Measurements from ENCODE around the gene CISD2. TPM values are rescaled to one million over a fixed set of nuclear protein-coding genes. Genes with fewer than 3 reads are reported as not detected.
A peak's percentile ranks its signal among the peaks of the same experiment; 100 is the strongest.

CISD2 gene
- total and polyA plus RNA-seq, 2 of the 4 experiments (the other 2 are of a cell fraction), result 7.0 to 14.4 TPM

- H3K9me1 ChIP-seq (ENCODE audit: insufficient read depth, low read length), result peaks cover 6% of the 10 kb centered on the region; the same call in 1 of the 2 replicates
- intact Hi-C loops (cut with micrococcal nuclease), result no loop called here
- no peak overlapping the region for H3K27ac ChIP-seq (ENCODE audit: insufficient read depth, low read length)
- ATAC-seq (ENCODE audit: low read depth) (no peak), DNase-seq (peak; percentile 30)
- H2AK9ac ChIP-seq (replicated peaks; ENCODE audit: low read depth, low read length, poor library complexity), result no peak overlapping the region
- no peaks in the 10 kb centered on the region for H3K27me3 ChIP-seq (ENCODE audit: control insufficient read depth, insufficient read depth, low read length)
- no TSS peak for BruUV-seq (replicated peaks)
- H4K91ac ChIP-seq (ENCODE audit: insufficient read depth, low read depth, low read length), result no peak overlapping the region
- no peak overlapping the region for H2AFZ ChIP-seq (replicated peaks; ENCODE audit: low read length, poor library complexity)
- H3K4me1 ChIP-seq (ENCODE audit: control insufficient read depth, insufficient read depth, low read length), result peaks cover 2% of the 10 kb centered on the region; the same call in 1 of the 2 replicates
- H2BK120ac ChIP-seq (ENCODE audit: low read depth, low read length), result no peak overlapping the region
- H3K9ac ChIP-seq (ENCODE audit: low read depth, low read length), result no peak overlapping the region
- peaks cover 97% of the 10 kb centered on the region for H4K20me1 ChIP-seq (ENCODE audit: insufficient read depth, low read length)
- in situ Hi-C loops (cut with MboI; ENCODE audit: low sequenced_read_pairs), result no loop called here
- H3K4ac ChIP-seq (ENCODE audit: low read depth, low read length), result no peak overlapping the region
- no peaks in the 10 kb centered on the region for H3K9me3 ChIP-seq (ENCODE audit: control insufficient read depth, insufficient read depth, low read length)
- no peak overlapping the region for H3K4me3 ChIP-seq (ENCODE audit: insufficient read depth, low read depth, low read length)
- peak overlapping the region; percentile 35; the same call in 1 of the 2 replicates for H3K23ac ChIP-seq (ENCODE audit: low read depth, low read length)
- no CpG with 5 or more reads among the region's 8 CpGs for WGBS, 2 experiments (ENCODE audit: extremely low coverage in 2 of 2, insufficient read length in 1 of 2)
- H3K36me3 ChIP-seq (ENCODE audit: control insufficient read depth, insufficient read depth, low read length), result peaks cover 1% of the 10 kb centered on the region; the same call in 1 of the 2 replicates
- H3K14ac ChIP-seq (replicated peaks; ENCODE audit: low read depth, low read length), result no peak overlapping the region; the same call in 1 of the 2 replicates
- H3K4me2 ChIP-seq (ENCODE audit: low read depth, low read length), result peak overlapping the region; percentile 69; the same call in 1 of the 2 replicates
- no peak overlapping the region for H4K5ac ChIP-seq (ENCODE audit: low read depth, low read length)
- no peak overlapping the region for H3K56ac ChIP-seq (ENCODE audit: extremely low read depth, insufficient read depth, low read length)
- H3K79me1 ChIP-seq (ENCODE audit: low read depth in 1 of 2, low read length in 2 of 2), result peaks cover 0 to 19% of the 10 kb centered on the region in 2 experiments; a peak in 2 of 4 replicates
- H2BK15ac ChIP-seq (ENCODE audit: low read depth, low read length), result no peak overlapping the region
- ChIA-PET POLR2A (ENCODE audit: unreplicated experiment) (interaction anchor here (0.6 kb wide), 2 partner anchors 8 to 193 kb away, joined by 3 to 4 read pairs; partner anchors contain the start of gene UBE2D3), CTCF (interaction anchor here (0.6 kb wide), 2 partner anchors 17 to 170 kb away, joined by 3 to 6 read pairs; no protein-coding TSS in a partner anchor)
- no peak overlapping the region for H2AK5ac ChIP-seq (ENCODE audit: low read depth, low read length)
- no peak overlapping the region for H3K18ac ChIP-seq (ENCODE audit: low read depth, low read length)
- dilution Hi-C loops (cut with HindIII; ENCODE audit: low sequenced_read_pairs, unreplicated experiment), result no loop called here
- peak overlapping the region; percentile 15 for H2BK5ac ChIP-seq (ENCODE audit: low read depth, low read length, poor library complexity, severe bottlenecking)
- H2BK20ac ChIP-seq (ENCODE audit: low read depth, low read length), result no peak overlapping the region
- H4K8ac ChIP-seq (ENCODE audit: low read depth in 2 of 2, low read length in 2 of 2), result no peak overlapping the region
- TF ChIP-seq RFX5 (IDR thresholded peaks at IDR 0.05; ENCODE audit: low read depth, low read length) (no peak), POLR2A (IDR thresholded peaks at IDR 0.05; ENCODE audit: low read depth, low read length) (no peak), CEBPB (IDR thresholded peaks at IDR 0.05; ENCODE audit: low read depth, low read length) (no peak), SMC3 (IDR thresholded peaks at IDR 0.05; ENCODE audit: low read depth, low read length) (no peak), FOS (IDR thresholded peaks at IDR 0.05; ENCODE audit: low read depth, low read length) (no peak), ELK1 (IDR thresholded peaks at IDR 0.05; ENCODE audit: borderline replicate concordance, low read depth, low read length) (no peak), BHLHE40 (IDR thresholded peaks at IDR 0.05; ENCODE audit: low read depth, low read length) (no peak), RCOR1 (IDR thresholded peaks at IDR 0.05; ENCODE audit: insufficient replicate concordance, low read length) (no peak), RAD21 (IDR thresholded peaks at IDR 0.05; ENCODE audit: low read length) (no peak), CHD1 (IDR thresholded peaks at IDR 0.05; ENCODE audit: low read depth, low read length) (no peak), NFE2L2 (IDR thresholded peaks at IDR 0.05; ENCODE audit: low read depth, low read length) (no peak), MAFK (IDR thresholded peaks at IDR 0.05; ENCODE audit: low read depth, low read length) (no peak), MXI1 (IDR thresholded peaks at IDR 0.05; ENCODE audit: borderline replicate concordance, low read depth, low read length) (no peak), MAZ (IDR thresholded peaks at IDR 0.05; ENCODE audit: borderline replicate concordance, low read depth, low read length) (no peak), USF2 (IDR thresholded peaks at IDR 0.05; ENCODE audit: low read depth, low read length) (no peak)
These were observed 49.0 kb upstream of the CISD2 start for GRCh38 chr4:102819588-102820365.
